IMR-90 (cell line): ENCODE results near the gene TTC28. TPM values are rescaled to one million over a fixed set of nuclear protein-coding genes. Genes with fewer than 3 reads are reported as not detected.

Experiments
- ATAC-seq: fragments of 200-7000 bp; cut with Tn5 transposase; 2 replicates; pipeline ENCODE4 v1.9.1; 2020; ENCODE audit warnings: low read depth, mild to moderate bottlenecking, moderate library complexity
- BruUV-seq: library from RNA; stranded (reverse); fragments of 400-500 nt; replicated peaks from 2 replicates; lab custom pipeline; 2021; lab: Mats Ljungman, UMichigan
- CTCF ChIA-PET: fragments of 300-600 bp; formaldehyde crosslinking; extraction: SDS; loops from one replicate; lab custom pipeline; 2021; ENCODE audit warnings: antibody characterized with exemption; lab: Yijun Ruan, JAX
- POLR2A ChIA-PET: fragments of 300-600 bp; sonication (Branson Sonifier 250); formaldehyde crosslinking; loops from one replicate; lab custom pipeline; 2022; ENCODE audit warnings: antibody characterized with exemption; ENCODE audit not compliant: unreplicated experiment; lab: Charles Lee
- DNase-seq: peaks from one replicate; pipeline ENCODE4 v3.0.0; 2013
- H2AFZ ChIP-seq: replicated peaks from 2 replicates; pipeline ENCODE3; 2013; ENCODE audit warnings: low read length, mild to moderate bottlenecking; ENCODE audit not compliant: poor library complexity
- H2AK5ac ChIP-seq: 2 replicates; pipeline ENCODE4 v1.6.1; 2013; ENCODE audit warnings: low read depth, low read length, inconsistent platforms
- H2AK9ac ChIP-seq: replicated peaks from 2 replicates; pipeline ENCODE3; 2013; ENCODE audit warnings: mild to moderate bottlenecking, low read depth, low read length, moderate library complexity; ENCODE audit not compliant: poor library complexity
- H2BK120ac ChIP-seq: 2 replicates; pipeline ENCODE4 v1.6.1; 2013; ENCODE audit warnings: low read depth, low read length, inconsistent platforms
- H2BK15ac ChIP-seq: 3 replicates; pipeline ENCODE4 v1.6.1; 2013; ENCODE audit warnings: low read depth, low read length, inconsistent platforms
- H2BK20ac ChIP-seq: 2 replicates; pipeline ENCODE4 v1.6.1; 2013; ENCODE audit warnings: low read depth, mild to moderate bottlenecking, inconsistent platforms, low read length, moderate library complexity
- H2BK5ac ChIP-seq: 2 replicates; pipeline ENCODE4 v1.6.1; 2013; ENCODE audit warnings: mild to moderate bottlenecking, low read depth, low read length, inconsistent platforms; ENCODE audit not compliant: poor library complexity, severe bottlenecking
- H3K14ac ChIP-seq: replicated peaks from 2 replicates; pipeline ENCODE4 v1.6.1; 2013; ENCODE audit warnings: low read depth, low read length, inconsistent platforms
- H3K18ac ChIP-seq: 2 replicates; pipeline ENCODE4 v1.6.1; 2013; ENCODE audit warnings: low read depth, low read length, control low read depth
- H3K23ac ChIP-seq: 2 replicates; pipeline ENCODE4 v1.6.1; 2013; ENCODE audit warnings: low read depth, low read length, inconsistent platforms
- H3K27ac ChIP-seq: 2 replicates; pipeline ENCODE4 v1.5.1; 2013; ENCODE audit warnings: mild to moderate bottlenecking, control low read depth, low read length; ENCODE audit not compliant: insufficient read depth
- H3K27me3 ChIP-seq: 2 replicates; pipeline ENCODE4 v1.6.1; 2013; ENCODE audit warnings: low read length; ENCODE audit not compliant: control insufficient read depth, insufficient read depth
- H3K36me3 ChIP-seq: 2 replicates; pipeline ENCODE4 v1.6.1; 2013; ENCODE audit warnings: low read length, mixed read lengths; ENCODE audit not compliant: control insufficient read depth, insufficient read depth
- H3K4ac ChIP-seq: 2 replicates; pipeline ENCODE4 v1.6.1; 2013; ENCODE audit warnings: low read depth, low read length, inconsistent platforms
- H3K4me1 ChIP-seq: 2 replicates; pipeline ENCODE4 v1.6.1; 2013; ENCODE audit warnings: low read length, mixed read lengths; ENCODE audit not compliant: control insufficient read depth, insufficient read depth
- H3K4me2 ChIP-seq: 2 replicates; pipeline ENCODE4 v1.6.1; 2013; ENCODE audit warnings: low read depth, mild to moderate bottlenecking, control low read depth, low read length, moderate library complexity
- H3K4me3 ChIP-seq: 2 replicates; pipeline ENCODE4 v1.5.1; 2013; ENCODE audit warnings: low read depth, mild to moderate bottlenecking, control low read depth, low read length, moderate library complexity; ENCODE audit not compliant: insufficient read depth
- H3K56ac ChIP-seq: 2 replicates; pipeline ENCODE4 v1.6.1; 2013; ENCODE audit warnings: low read length, inconsistent platforms; ENCODE audit not compliant: insufficient read depth; ENCODE audit errors: extremely low read depth
- H3K79me1 ChIP-seq, 2 experiments: 2 replicates each; pipeline ENCODE4 v1.6.1; 2013; ENCODE audit warnings: low read length in 2 of 2, inconsistent platforms in 1 of 2, low read depth in 1 of 2
- H3K9ac ChIP-seq: 2 replicates; pipeline ENCODE4 v1.6.1; 2013; ENCODE audit warnings: low read depth, low read length, control low read depth
- H3K9me1 ChIP-seq: 2 replicates; pipeline ENCODE4 v1.6.1; 2013; ENCODE audit warnings: low read length, inconsistent platforms; ENCODE audit not compliant: insufficient read depth
- H3K9me3 ChIP-seq: 2 replicates; pipeline ENCODE4 v1.6.1; 2013; ENCODE audit warnings: low read length; ENCODE audit not compliant: control insufficient read depth, insufficient read depth
- H4K20me1 ChIP-seq: 2 replicates; pipeline ENCODE4 v1.6.1; 2013; ENCODE audit warnings: low read length, inconsistent platforms; ENCODE audit not compliant: insufficient read depth
- H4K5ac ChIP-seq: 2 replicates; pipeline ENCODE4 v1.6.1; 2013; ENCODE audit warnings: mild to moderate bottlenecking, low read depth, low read length, control low read depth
- H4K8ac ChIP-seq, 2 experiments: 2 replicates each; pipeline ENCODE4 v1.6.1; 2013; ENCODE audit warnings: low read depth in 2 of 2, low read length in 2 of 2, control low read depth in 1 of 2, inconsistent platforms in 1 of 2
- H4K91ac ChIP-seq: 2 replicates; pipeline ENCODE4 v1.6.1; 2013; ENCODE audit warnings: low read depth, low read length, inconsistent platforms; ENCODE audit not compliant: insufficient read depth
- CEBPB ChIP-seq: IDR thresholded peaks from 2 replicates; pipeline ENCODE4 v1.6.1; 2012; ENCODE audit warnings: low read depth, low read length, improper control_type of control experiment
- WGBS, 2 experiments: methylation state at CpG; one replicate each; pipeline versions ENCODE4 v1.1.5 to v1.1.7; 2013; ENCODE audit warnings: missing lambda C conversion rate in 2 of 2; ENCODE audit not compliant: insufficient read length in 1 of 2; ENCODE audit errors: extremely low coverage in 2 of 2; 5-methylcytosine and 5-hydroxymethylcytosine counted together
- dilution Hi-C: fragments of 300-500 bp; cut with HindIII; formaldehyde crosslinking; loops from one replicate; pipeline ENCODE4 v1.14.3; 2018; ENCODE audit warnings: low sequenced_read_pairs; ENCODE audit not compliant: unreplicated experiment
- in situ Hi-C: fragments of 300-500 bp; cut with MboI; formaldehyde crosslinking; loops from 3 replicates; pipeline ENCODE4 v1.14.3; 2019; ENCODE audit warnings: low sequenced_read_pairs, inconsistent platforms, mixed read lengths
- intact Hi-C: fragments of 100-400 bp; cut with micrococcal nuclease; formaldehyde crosslinking; loops from 2 replicates; pipeline ENCODE4 v1.10.0; 2022
- polyA plus RNA-seq, 3 experiments: library from polyadenylated mRNA; depleted of rRNA; stranded (reverse); fragments of >200 nt; gene quantifications; 2 replicates each; pipeline ENCODE4 v1.2.3, GENCODE V29; 2012; ENCODE audit warnings: low replicate concordance in 1 of 3
- total RNA-seq: library from RNA; depleted of rRNA; stranded (reverse); fragments of >200 nt; gene quantifications from 2 replicates; pipeline ENCODE4 v1.2.3, GENCODE V29; 2012

TTC28 gene
- total and polyA plus RNA-seq, 2 of the 4 experiments (the other 2 are of a cell fraction), result 5.6 to 13.3 TPM

- H4K8ac ChIP-seq, result no peak overlapping the region
- no peak overlapping the region for H2BK20ac ChIP-seq
- WGBS, 2 experiments, result 100% methylated on average over 1 of the region's 2 CpGs; no CpG with 5 or more reads in 1 of the 2 experiments
- H2AK9ac ChIP-seq, result no peak overlapping the region
- no peaks in the 10 kb centered on the region for H3K9me3 ChIP-seq
- POLR2A ChIA-PET, result no interaction called here
- ATAC-seq (no peak), DNase-seq (no peak)
- no peak overlapping the region for H3K56ac ChIP-seq
- no peak overlapping the region for H3K23ac ChIP-seq
- no peak overlapping the region for H3K4me2 ChIP-seq
- BruUV-seq, result no TSS peak
- no peak for TF ChIP-seq CEBPB
- H3K27me3 ChIP-seq, result no peaks in the 10 kb centered on the region
- H2AK5ac ChIP-seq, result no peak overlapping the region
- in situ Hi-C loops, result no loop called here
- H2AFZ ChIP-seq, result no peak overlapping the region
- no peaks in the 10 kb centered on the region; a peak in 1 of 4 replicates for H3K79me1 ChIP-seq
- H3K27ac ChIP-seq, result no peak overlapping the region
- H3K9me1 ChIP-seq, result no peaks in the 10 kb centered on the region
- H3K14ac ChIP-seq, result no peak overlapping the region
- H2BK5ac ChIP-seq, result no peak overlapping the region
- no peak overlapping the region for H4K5ac ChIP-seq
- CTCF ChIA-PET, result no interaction called here
- H3K9ac ChIP-seq, result no peak overlapping the region
- no peak overlapping the region for H4K91ac ChIP-seq
- dilution Hi-C loops, result no loop called here
- intact Hi-C loops, result loop anchor here (2.0 kb wide), 1 partner anchor 14 kb away; no protein-coding TSS in a partner anchor
- H3K4me3 ChIP-seq, result no peak overlapping the region
- no peak overlapping the region for H2BK120ac ChIP-seq
- no peaks in the 10 kb centered on the region for H3K36me3 ChIP-seq
- H3K4ac ChIP-seq, result no peak overlapping the region
- H3K18ac ChIP-seq, result no peak overlapping the region
- peaks cover 3% of the 10 kb centered on the region for H3K4me1 ChIP-seq
- H4K20me1 ChIP-seq, result no peaks in the 10 kb centered on the region
- H2BK15ac ChIP-seq, result no peak overlapping the region
Measured at GRCh38 chr22:27948569-27948968, 731.1 kb downstream of the TTC28 start.
